Skin of body (tissue), 2 donors: ENCODE results near the gene NRN1. TPM values are rescaled to one million over a fixed set of nuclear protein-coding genes. Genes with fewer than 3 reads are reported as not detected.
"Not testable (repeated sequence)": the region's sequence is repeated elsewhere in the genome, so short reads cannot be mapped to it uniquely, and the experiment has no call there.

Experiments
- DNase-seq: peaks from one replicate; lab custom pipeline; 2025; lab: John Stamatoyannopoulos, UW
- total RNA-seq: library from RNA; depleted of rRNA; stranded (reverse); fragments of >200 nt; gene quantifications from one replicate; pipeline ENCODE4 v1.2.3, GENCODE V29; 2014

The NRN1 gene
- total RNA-seq, 1 donor from 2014 or later = 19.7 TPM

DNA sequence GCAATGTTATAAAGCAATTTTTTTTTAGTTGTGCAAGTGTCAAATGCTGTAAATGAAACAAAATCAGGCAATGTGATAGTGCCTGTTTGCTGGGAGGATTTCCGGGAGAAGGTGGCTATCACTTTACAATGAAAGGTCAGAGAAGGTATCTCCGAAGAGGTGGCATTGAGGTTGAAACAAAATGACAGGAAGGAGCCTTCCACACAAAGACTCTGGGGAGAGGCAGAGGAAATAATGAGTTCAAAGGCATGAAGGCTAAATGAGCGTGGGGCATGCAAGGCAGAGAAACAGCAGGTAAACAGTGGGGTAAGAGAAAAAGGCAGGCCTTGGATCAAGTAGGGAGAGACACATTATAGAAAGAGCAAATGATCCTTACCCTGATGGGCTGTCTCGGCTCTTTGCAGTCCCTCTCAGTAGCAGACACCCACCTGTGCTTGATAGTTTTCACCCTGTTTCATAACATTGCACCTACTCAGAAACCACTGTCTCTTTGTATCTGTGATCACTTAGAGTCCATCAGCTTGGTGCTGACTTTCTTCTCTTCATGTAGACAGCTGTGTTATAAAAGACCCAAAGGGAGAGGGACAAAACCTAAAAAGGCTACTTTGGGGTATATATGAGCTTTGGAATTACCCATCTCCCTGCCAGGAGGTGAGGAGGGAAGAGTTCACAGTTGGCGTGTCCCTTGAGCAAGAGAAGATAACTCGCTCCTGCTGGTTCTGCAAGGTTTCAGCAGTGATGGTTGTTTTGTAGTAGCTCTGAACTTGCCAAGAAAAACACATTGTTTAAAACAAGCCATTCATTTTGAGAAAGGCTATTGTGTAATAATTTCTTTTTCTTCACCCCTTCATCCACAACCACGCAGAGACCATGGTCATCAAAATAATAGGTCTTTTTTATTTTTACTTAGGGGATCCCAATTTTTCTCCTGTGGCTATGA, 22.3 kb downstream of the NRN1 start:
- no peak for DNase-seq

GRCh38 chr6:5981126-5982026, 25.3 kb downstream of the NRN1 start:
- no peak for DNase-seq

DNA sequence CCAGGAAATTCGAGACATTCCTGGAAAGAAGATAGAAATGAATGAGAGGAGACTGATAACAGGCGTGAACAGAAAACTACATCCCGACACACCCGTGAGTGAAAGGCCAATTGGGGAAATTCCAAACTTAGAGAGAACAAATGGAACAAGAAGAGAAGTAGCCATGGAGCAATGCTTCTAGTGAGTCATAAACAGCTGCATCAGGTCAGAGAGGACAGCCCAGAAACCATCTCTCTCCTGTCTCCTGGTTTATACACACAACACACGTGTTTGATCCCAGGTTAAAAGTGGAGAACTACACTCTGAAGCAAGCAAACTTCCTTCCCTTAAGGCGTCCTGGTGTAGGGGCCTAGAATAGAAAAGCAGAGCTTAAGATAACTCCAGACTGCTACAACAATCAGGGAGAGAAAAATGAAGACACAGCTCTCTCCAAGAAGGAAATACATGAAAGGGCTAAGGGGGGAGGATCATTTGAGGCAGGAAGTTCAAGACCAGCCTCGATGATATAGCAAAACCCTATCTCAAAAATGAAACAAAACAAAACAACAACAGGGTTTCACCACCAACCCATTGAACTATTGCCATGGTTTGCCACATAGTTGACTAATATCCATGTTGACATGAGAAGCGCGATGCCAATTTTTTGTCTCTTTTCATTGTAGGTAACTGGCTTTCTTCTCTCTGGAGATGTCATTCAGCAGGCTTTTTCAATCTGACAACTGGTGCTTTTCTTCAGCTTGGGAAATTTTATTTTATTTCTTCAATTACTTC, 26.9 kb downstream of the NRN1 start:
- peak; percentile 29 for DNase-seq

DNA sequence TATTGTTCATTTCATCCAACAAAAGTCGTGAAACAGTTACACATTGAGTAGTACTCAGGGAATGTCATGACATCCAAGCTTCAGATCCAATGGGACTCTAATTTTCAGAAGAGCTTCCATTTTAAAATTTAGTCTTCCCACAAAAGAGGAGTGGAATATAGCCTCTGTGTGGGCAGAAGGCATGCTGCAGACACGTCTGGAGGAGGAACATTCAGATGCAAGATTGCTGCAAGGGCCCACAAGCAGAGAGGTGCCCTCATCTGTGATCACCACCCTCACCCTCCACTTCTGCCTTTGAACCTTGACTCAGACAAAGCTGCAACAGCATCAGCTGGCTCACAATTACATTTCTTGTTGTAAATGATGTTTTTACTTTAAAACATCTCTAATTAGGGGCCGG, 29.9 kb downstream of the NRN1 start:
- no peak for DNase-seq

- DNase-seq = no peak
Observed at GRCh38 chr6:5968817-5969734, 37.6 kb downstream of the NRN1 start.

- not testable (repeated sequence) for DNase-seq
Observed at GRCh38 chr6:5968036-5968435, 38.7 kb downstream of the NRN1 start.

DNA sequence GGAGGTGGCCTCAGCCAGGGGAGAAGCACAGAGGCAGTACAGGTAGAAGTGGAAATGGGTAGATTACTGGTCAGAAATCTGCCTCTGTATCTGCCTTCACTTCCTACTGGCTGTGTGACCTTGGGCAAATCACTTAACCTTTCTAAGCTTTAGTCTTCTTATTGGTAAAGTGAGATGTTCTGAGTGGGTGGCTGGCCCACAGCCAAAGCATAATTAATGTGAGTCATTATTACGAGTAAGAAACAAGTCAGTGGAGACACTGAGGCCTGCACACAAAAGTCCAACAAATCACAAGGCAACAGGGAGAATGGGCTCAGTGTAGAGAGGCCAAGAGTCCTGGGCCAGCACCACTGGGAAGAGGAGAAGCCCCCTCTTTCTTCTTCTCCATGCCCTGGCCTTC, 39.1 kb downstream of the NRN1 start:
- DNase-seq = no peak

DNA sequence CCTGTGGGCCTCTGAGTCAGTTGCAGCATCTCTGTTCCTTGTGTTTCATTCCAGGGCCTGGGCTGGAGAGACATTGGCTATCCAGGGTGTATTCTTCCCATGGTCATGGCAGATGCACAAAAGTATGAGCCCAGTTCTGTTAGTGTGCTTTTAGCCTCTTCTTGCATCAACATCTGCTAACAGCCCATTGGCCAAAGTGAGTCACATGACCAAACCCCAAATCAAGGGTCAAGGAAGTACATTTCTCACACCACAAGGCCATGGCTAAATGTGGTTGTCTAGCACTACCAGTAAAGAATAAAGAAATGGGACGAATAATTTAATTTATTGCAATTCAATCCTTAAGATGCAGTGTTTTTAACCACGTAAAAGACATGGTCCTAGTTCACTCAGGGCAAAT, 43.9 kb downstream of the NRN1 start:
- DNase-seq = no peak

DNA sequence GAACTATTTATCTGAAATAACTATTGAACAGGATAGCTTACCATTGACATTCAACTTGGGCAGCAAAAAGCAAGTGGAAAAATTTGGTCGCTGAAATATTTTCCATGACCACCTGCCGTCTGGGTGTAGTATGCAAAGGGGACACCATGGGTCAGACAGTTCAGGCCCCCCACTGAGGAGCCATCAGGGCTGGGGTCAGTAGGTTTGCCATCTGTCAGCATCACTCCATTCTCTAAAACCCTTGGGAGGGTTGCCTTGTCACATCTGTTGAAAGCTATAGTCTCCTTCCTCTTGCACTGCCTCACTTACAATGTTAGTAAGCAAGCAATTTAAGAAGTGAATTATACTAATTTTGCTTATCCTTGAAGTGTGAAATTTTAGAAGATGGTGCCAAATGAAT, 44.9 kb downstream of the NRN1 start:
- DNase-seq = no peak

- DNase-seq = no peak
Observed at GRCh38 chr6:5960456-5960855, 46.3 kb downstream of the NRN1 start.

DNA sequence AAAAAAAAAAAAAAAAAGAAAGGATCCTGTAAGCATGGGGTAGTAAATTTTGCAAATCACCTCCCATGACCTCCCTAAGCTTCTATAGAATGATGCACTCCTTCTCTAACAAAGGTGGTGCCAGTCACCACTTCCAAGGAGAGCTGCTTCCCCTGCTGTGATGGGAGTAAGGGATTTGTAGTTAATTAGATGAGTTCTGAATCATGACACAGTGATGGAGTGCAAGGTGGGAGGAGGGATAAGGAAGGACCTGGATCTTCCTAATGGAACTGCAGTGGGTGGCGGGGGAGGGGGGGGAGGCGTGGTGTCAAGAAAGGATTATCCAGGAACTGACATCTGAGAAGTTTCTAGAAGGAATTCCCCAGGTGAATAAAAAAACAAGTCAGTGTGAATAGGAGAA, 47.8 kb downstream of the NRN1 start:
- DNase-seq = no peak

- no peak for DNase-seq
Observed at GRCh38 chr6:5956939-5957338, 49.8 kb downstream of the NRN1 start.

- DNase-seq = no peak
Observed at GRCh38 chr6:5950361-5950785, 56.4 kb downstream of the NRN1 start.
